Endothelial cell of umbilical vein (primary cell): ENCODE results near the gene TMEM178A.

ENCODE experiments used
- CTCF ChIP-seq, 2 donors: IDR thresholded peaks; 1 replicate in 1 of 2; 2 replicates in 1 of 2; pipeline ENCODE4 v1.5.1; 2011; ENCODE audit warnings: low read length in 2 of 2, mild to moderate bottlenecking in 2 of 2, moderate library complexity in 2 of 2, control low read depth in 1 of 2, inconsistent platforms in 1 of 2, low read depth in 1 of 2; ENCODE audit not compliant: insufficient read depth in 1 of 2; ENCODE audit errors: extremely low read depth in 1 of 2
- EZH2 ChIP-seq: IDR thresholded peaks from 2 replicates; pipeline ENCODE4 v1.6.1; 2012; ENCODE audit warnings: borderline replicate concordance, low read depth, mild to moderate bottlenecking, moderate library complexity, low read length, inconsistent platforms; ENCODE audit not compliant: severe bottlenecking
- FOS ChIP-seq: IDR thresholded peaks from 2 replicates; pipeline ENCODE4 v1.6.1; 2011; ENCODE audit warnings: mild to moderate bottlenecking, low read length, moderate library complexity, borderline replicate concordance; ENCODE audit not compliant: insufficient read depth
- JUN ChIP-seq: IDR thresholded peaks from 2 replicates; pipeline ENCODE4 v1.6.1; 2011; ENCODE audit warnings: borderline replicate concordance, low read depth; ENCODE audit not compliant: insufficient read length, insufficient read depth
- MYC ChIP-seq: IDR thresholded peaks from one replicate; pipeline ENCODE4 v1.6.1; 2011; ENCODE audit warnings: mild to moderate bottlenecking, low read depth, low read length
- POLR2A ChIP-seq: IDR thresholded peaks from 2 replicates; pipeline ENCODE4 v1.6.1; 2012; ENCODE audit warnings: low read depth, mild to moderate bottlenecking, control low read depth, low read length
- POLR2AphosphoS5 ChIP-seq: IDR thresholded peaks from 2 replicates; pipeline ENCODE4 v1.6.1; 2012; ENCODE audit warnings: low read depth, mild to moderate bottlenecking, control low read depth, low read length, moderate library complexity; ENCODE audit not compliant: insufficient read depth
- TF ChIP-seq, protein P1 (sequence below): IDR thresholded peaks from 2 replicates; pipeline ENCODE4 v1.6.1; 2011; ENCODE audit not compliant: insufficient read depth, insufficient read length

- TF ChIP-seq CTCF (IDR thresholded peaks at IDR 0.05; ENCODE audit: extremely low read depth in 1 of 2, insufficient read depth in 1 of 2, low read depth in 1 of 2, low read length in 2 of 2) = no peak
- TF ChIP-seq EZH2 = no peak
- TF ChIP-seq POLR2AphosphoS5 = no peak
- TF ChIP-seq POLR2A = no peak
- no peak for TF ChIP-seq MYC
- TF ChIP-seq, protein P1, sequence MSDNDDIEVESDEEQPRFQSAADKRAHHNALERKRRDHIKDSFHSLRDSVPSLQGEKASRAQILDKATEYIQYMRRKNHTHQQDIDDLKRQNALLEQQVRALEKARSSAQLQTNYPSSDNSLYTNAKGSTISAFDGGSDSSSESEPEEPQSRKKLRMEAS = no peak
- no peak for TF ChIP-seq FOS
- no peak for TF ChIP-seq JUN
Observed at GRCh38 chr2:39689876-39690275, 24.2 kb downstream of the TMEM178A start.
